GM12878 (cell line): Measurements from ENCODE around the gene YAP1. TPM values are rescaled to one million over a fixed set of nuclear protein-coding genes. Genes with fewer than 3 reads are reported as not detected.

Experiments used
- ATAC-seq: fragments of 200-7000 bp; cut with Tn5 transposase; 3 replicates; pipeline ENCODE4 v1.9.1; 2020; ENCODE audit warnings: mild to moderate bottlenecking, moderate library complexity
- BruUV-seq: library from RNA; stranded (reverse); fragments of 400-500 nt; replicated peaks from 2 replicates; lab custom pipeline; 2021; lab: Mats Ljungman, UMichigan
- CTCF ChIA-PET: fragments of 300-600 bp; sonication (Branson Sonifier 250); formaldehyde crosslinking; extraction: SDS; loops from one replicate; lab custom pipeline; 2021; ENCODE audit warnings: inconsistent platforms; lab: Yijun Ruan, JAX
- POLR2A ChIA-PET: fragments of 350-600 bp; formaldehyde crosslinking; extraction: SDS; loops from one replicate; lab custom pipeline; 2021; ENCODE audit warnings: inconsistent platforms; lab: Charles Lee
- RAD21 ChIA-PET: fragments of 300-600 bp; sonication (Branson Sonifier 250); formaldehyde crosslinking; loops from one replicate; lab custom pipeline; 2023; ENCODE audit warnings: antibody characterized with exemption; ENCODE audit not compliant: unreplicated experiment; lab: Charles Lee
- SMC1A ChIA-PET: fragments of 300-600 bp; sonication (Branson Sonifier 250); formaldehyde crosslinking; loops from one replicate; lab custom pipeline; 2023; ENCODE audit not compliant: unreplicated experiment, uncharacterized antibody; lab: Charles Lee
- DNase-seq: peaks from one replicate; pipeline ENCODE4 v3.0.0-alpha.2; 2011; ENCODE audit warnings: low read depth, low spot score
- FAIRE-seq: peaks from 3 replicates; lab custom pipeline; 2011; peaks lifted over from hg19 to GRCh38; lab: Jason Lieb, UNC
- H2AFZ ChIP-seq: 2 replicates; pipeline ENCODE4 v1.6.0; 2011; ENCODE audit warnings: low read depth, low read length, control low read depth; ENCODE audit not compliant: control insufficient read depth
- H3K27ac ChIP-seq: 2 replicates; pipeline ENCODE4 v1.5.1; 2011; ENCODE audit warnings: control low read depth; ENCODE audit not compliant: control insufficient read depth, insufficient read depth
- H3K27me3 ChIP-seq, 2 experiments: replicated peaks in 1 of 2; 2 replicates each; pipeline versions ENCODE4 v1.6.0 to v1.6.1; 2011; ENCODE audit warnings: low read length in 1 of 2; ENCODE audit not compliant: control insufficient read depth in 2 of 2, insufficient read depth in 2 of 2
- H3K36me3 ChIP-seq, 2 experiments: 2 replicates each; pipeline ENCODE4 v1.5.1; 2011; ENCODE audit warnings: low read length in 1 of 2; ENCODE audit not compliant: control insufficient read depth in 2 of 2, insufficient read depth in 2 of 2
- H3K4me1 ChIP-seq: 2 replicates; pipeline ENCODE4 v1.6.1; 2011; ENCODE audit warnings: mild to moderate bottlenecking, low read length, moderate library complexity, mixed read lengths; ENCODE audit not compliant: control insufficient read depth, insufficient read depth
- H3K4me2 ChIP-seq: 2 replicates; pipeline ENCODE4 v1.6.0; 2011; ENCODE audit warnings: control low read depth; ENCODE audit not compliant: control insufficient read depth, insufficient read depth
- H3K4me3 ChIP-seq: fragments of 200-600 bp; sonication (generic); 2 replicates; pipeline ENCODE4 v1.5.1; 2016
- H3K79me2 ChIP-seq: 2 replicates; pipeline ENCODE4 v1.6.0; 2011; ENCODE audit warnings: low read length; ENCODE audit not compliant: control insufficient read depth, insufficient read depth
- H3K9ac ChIP-seq: 2 replicates; pipeline ENCODE4 v1.8.0; 2011; ENCODE audit warnings: low read length, control low read depth, mixed read lengths; ENCODE audit not compliant: control insufficient read depth, insufficient read depth
- H3K9me3 ChIP-seq: replicated peaks from 3 replicates; pipeline ENCODE4 v1.5.1; 2011; ENCODE audit warnings: mild to moderate bottlenecking, low read length; ENCODE audit not compliant: control insufficient read depth, insufficient read depth
- H4K20me1 ChIP-seq: 2 replicates; pipeline ENCODE4 v1.6.0; 2011; ENCODE audit not compliant: control insufficient read depth, insufficient read depth
- CBX3 ChIP-seq: fragments of 200-600 bp; sonication (generic); IDR thresholded peaks from 2 replicates; pipeline ENCODE4 v1.6.1; 2016; ENCODE audit warnings: low read depth, borderline replicate concordance
- CEBPB ChIP-seq, 2 experiments: fragments of 150-350 bp in 1 of 2; IDR thresholded peaks; 2 replicates each; pipeline ENCODE4 v1.6.1; 2012 to 2014; ENCODE audit warnings: low read depth in 2 of 2, low read length in 2 of 2, borderline replicate concordance in 1 of 2, inconsistent platforms in 1 of 2
- FOXK2 ChIP-seq: fragments of 450-650 bp; IDR thresholded peaks from 2 replicates; pipeline ENCODE4 v1.6.1; 2017; ENCODE audit warnings: mild to moderate bottlenecking, moderate library complexity
- NFIC ChIP-seq: IDR thresholded peaks from 2 replicates; pipeline ENCODE4 v1.6.1; 2012; ENCODE audit warnings: low read depth, mild to moderate bottlenecking, inconsistent platforms, low read length, moderate library complexity
- NFYA ChIP-seq: IDR thresholded peaks from 2 replicates; pipeline ENCODE4 v1.6.1; 2011; ENCODE audit warnings: low read depth, mild to moderate bottlenecking, low read length, improper control_type of control experiment, borderline replicate concordance
- RBBP5 ChIP-seq: fragments of 200-600 bp; sonication (generic); conservative IDR thresholded peaks from 2 replicates; pipeline ENCODE4 v1.6.1; 2016
- SMAD1 ChIP-seq: fragments of 450-650 bp; IDR thresholded peaks from 2 replicates; pipeline ENCODE4 v1.6.1; 2018; ENCODE audit warnings: mild to moderate bottlenecking, low read depth; ENCODE audit not compliant: partially characterized antibody
- SMC3 ChIP-seq: IDR thresholded peaks from 2 replicates; pipeline ENCODE4 v1.6.1; 2011; ENCODE audit warnings: low read length, improper control_type of control experiment, borderline replicate concordance
- SREBF2 ChIP-seq: IDR thresholded peaks from 2 replicates; pipeline ENCODE4 v1.6.1; 2012; ENCODE audit warnings: mild to moderate bottlenecking, low read length
- WGBS: methylation state at CpG from one replicate; pipeline ENCODE4 v1.1.6; 2016; ENCODE audit warnings: low lambda C conversion rate; ENCODE audit not compliant: insufficient replicate concordance, insufficient coverage; ENCODE audit errors: missing lambda C conversion rate; 5-methylcytosine and 5-hydroxymethylcytosine counted together
- in situ Hi-C: fragments of 300-500 bp; cut with MboI; formaldehyde crosslinking; loops from 9 replicates; pipeline ENCODE4 v1.14.3; 2018; ENCODE audit warnings: mixed read lengths
- intact Hi-C: fragments of 100-400 bp; cut with micrococcal nuclease; formaldehyde crosslinking; loops from one replicate; pipeline ENCODE4 v1.14.2; 2022; ENCODE audit not compliant: unreplicated experiment
- polyA plus RNA-seq, 11 experiments: library from polyadenylated mRNA; depleted of rRNA in 4 of 11; unstranded in 6 of 11; stranded (reverse) in 5 of 11; fragments of >200 nt; fragmentation: Nextera tagmentation in 4 of 11; fragmentation: Illumina TruSeq in 1 of 11; extraction: Ambion mirVana in 4 of 11; extraction: Trizol in 1 of 11; gene quantifications; 1 replicate in 1 of 11; 2 replicates in 10 of 11; pipeline versions ENCODE4 v1.2.1 to v1.2.3, GENCODE V29; 2011 to 2016; ENCODE audit warnings: inconsistent platforms in 2 of 11, missing spikeins in 2 of 11, low read depth in 1 of 11
- total RNA-seq, 4 experiments: library from RNA; depleted of rRNA in 3 of 4; stranded (reverse); fragments of >200 nt in 3 of 4; fragmentation: Illumina TruSeq in 1 of 4; extraction: Trizol in 1 of 4; gene quantifications; 2 replicates each; pipeline versions ENCODE4 v1.2.1 to v1.2.3, GENCODE V29; 2013 to 2021
- TF ChIP-seq, protein P1 (sequence below): IDR thresholded peaks from 2 replicates; pipeline ENCODE4 v1.6.1; 2012; ENCODE audit warnings: low read depth, low read length, improper control_type of control experiment
- TF ChIP-seq, protein P2 (sequence below): fragments of 450-650 bp; IDR thresholded peaks from 2 replicates; pipeline ENCODE4 v1.6.1; 2018; ENCODE audit warnings: mild to moderate bottlenecking, low read depth, moderate library complexity; ENCODE audit not compliant: partially characterized antibody
- TF ChIP-seq, protein P3 (sequence below): fragments of 450-650 bp; IDR thresholded peaks from 2 replicates; pipeline ENCODE4 v1.6.1; 2014; ENCODE audit warnings: mild to moderate bottlenecking

YAP1 gene
- total and polyA plus RNA-seq, 10 of the 15 experiments (the other 5 are each of a cell fraction or from before 2014, with no cell fraction given), result 0.03 to 0.33 (median 0.10) TPM; not detected in 6

DNA sequence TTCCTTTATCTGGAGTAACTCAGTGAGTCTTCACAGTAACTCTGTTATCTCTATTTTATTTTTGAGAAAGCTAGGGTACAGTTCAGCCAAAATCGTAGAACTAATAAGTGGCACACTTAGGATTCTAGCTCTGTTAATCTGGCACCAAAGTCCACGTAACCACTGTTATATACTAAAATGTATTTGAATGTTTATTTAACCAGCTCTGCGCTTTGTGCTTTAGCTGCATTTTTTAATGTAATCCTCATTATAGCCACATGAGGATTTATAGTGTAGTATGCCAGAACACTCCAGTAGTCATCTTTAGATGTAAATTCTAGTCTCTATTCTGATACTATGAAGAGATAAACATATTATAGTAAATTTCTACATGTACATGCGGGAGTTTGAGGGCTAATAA, 36.8 kb downstream of the YAP1 start:
- FAIRE-seq (no peak), ATAC-seq (no peak), DNase-seq (no peak)
- H3K27ac ChIP-seq, result no peak overlapping the region
- no peak overlapping the region for H3K9ac ChIP-seq
- no TSS peak for BruUV-seq
- H3K4me1 ChIP-seq, result no peaks in the 10 kb centered on the region
- intact Hi-C loops, result no loop called here
- no peaks in the 10 kb centered on the region for H4K20me1 ChIP-seq
- 13% methylated on average over 4 of the region's 4 CpGs for WGBS
- ChIA-PET CTCF (no interaction called here), RAD21 (no interaction called here), POLR2A (no interaction called here), SMC1A (no interaction called here)
- in situ Hi-C loops, result no loop called here
- H3K9me3 ChIP-seq, result no peaks in the 10 kb centered on the region
- TF ChIP-seq, protein P1, sequence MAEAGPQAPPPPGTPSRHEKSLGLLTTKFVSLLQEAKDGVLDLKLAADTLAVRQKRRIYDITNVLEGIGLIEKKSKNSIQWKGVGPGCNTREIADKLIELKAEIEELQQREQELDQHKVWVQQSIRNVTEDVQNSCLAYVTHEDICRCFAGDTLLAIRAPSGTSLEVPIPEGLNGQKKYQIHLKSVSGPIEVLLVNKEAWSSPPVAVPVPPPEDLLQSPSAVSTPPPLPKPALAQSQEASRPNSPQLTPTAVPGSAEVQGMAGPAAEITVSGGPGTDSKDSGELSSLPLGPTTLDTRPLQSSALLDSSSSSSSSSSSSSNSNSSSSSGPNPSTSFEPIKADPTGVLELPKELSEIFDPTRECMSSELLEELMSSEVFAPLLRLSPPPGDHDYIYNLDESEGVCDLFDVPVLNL, result no peak
- TF ChIP-seq RBBP5 (no peak), NFYA (no peak), SMAD1 (no peak), SREBF2 (no peak), CBX3 (no peak), FOXK2 (no peak), CEBPB (IDR thresholded peaks at IDR 0.05; ENCODE audit: borderline replicate concordance in 1 of 2, low read depth in 2 of 2, low read length in 2 of 2) (no peak), NFIC (no peak), SMC3 (no peak)
- TF ChIP-seq, protein P2, sequence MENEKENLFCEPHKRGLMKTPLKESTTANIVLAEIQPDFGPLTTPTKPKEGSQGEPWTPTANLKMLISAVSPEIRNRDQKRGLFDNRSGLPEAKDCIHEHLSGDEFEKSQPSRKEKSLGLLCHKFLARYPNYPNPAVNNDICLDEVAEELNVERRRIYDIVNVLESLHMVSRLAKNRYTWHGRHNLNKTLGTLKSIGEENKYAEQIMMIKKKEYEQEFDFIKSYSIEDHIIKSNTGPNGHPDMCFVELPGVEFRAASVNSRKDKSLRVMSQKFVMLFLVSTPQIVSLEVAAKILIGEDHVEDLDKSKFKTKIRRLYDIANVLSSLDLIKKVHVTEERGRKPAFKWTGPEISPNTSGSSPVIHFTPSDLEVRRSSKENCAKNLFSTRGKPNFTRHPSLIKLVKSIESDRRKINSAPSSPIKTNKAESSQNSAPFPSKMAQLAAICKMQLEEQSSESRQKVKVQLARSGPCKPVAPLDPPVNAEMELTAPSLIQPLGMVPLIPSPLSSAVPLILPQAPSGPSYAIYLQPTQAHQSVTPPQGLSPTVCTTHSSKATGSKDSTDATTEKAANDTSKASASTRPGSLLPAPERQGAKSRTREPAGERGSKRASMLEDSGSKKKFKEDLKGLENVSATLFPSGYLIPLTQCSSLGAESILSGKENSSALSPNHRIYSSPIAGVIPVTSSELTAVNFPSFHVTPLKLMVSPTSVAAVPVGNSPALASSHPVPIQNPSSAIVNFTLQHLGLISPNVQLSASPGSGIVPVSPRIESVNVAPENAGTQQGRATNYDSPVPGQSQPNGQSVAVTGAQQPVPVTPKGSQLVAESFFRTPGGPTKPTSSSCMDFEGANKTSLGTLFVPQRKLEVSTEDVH, result no peak
- TF ChIP-seq, protein P3, sequence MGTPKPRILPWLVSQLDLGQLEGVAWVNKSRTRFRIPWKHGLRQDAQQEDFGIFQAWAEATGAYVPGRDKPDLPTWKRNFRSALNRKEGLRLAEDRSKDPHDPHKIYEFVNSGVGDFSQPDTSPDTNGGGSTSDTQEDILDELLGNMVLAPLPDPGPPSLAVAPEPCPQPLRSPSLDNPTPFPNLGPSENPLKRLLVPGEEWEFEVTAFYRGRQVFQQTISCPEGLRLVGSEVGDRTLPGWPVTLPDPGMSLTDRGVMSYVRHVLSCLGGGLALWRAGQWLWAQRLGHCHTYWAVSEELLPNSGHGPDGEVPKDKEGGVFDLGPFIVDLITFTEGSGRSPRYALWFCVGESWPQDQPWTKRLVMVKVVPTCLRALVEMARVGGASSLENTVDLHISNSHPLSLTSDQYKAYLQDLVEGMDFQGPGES, result no peak
- H3K27me3 ChIP-seq, result no peaks in the 10 kb centered on the region; a peak in 1 of 4 replicates
- H3K79me2 ChIP-seq, result no peaks in the 10 kb centered on the region
- H3K4me3 ChIP-seq, result no peak overlapping the region
- no peak overlapping the region for H3K4me2 ChIP-seq
- no peak overlapping the region for H2AFZ ChIP-seq
- no peaks in the 10 kb centered on the region for H3K36me3 ChIP-seq
